Neural progenitor cell (in vitro differentiated cells): ENCODE measurements around the gene AGBL4.

Experiments
- CTCF ChIP-seq: fragments of 200-600 bp; sonication (generic); IDR thresholded peaks from 2 replicates; pipeline ENCODE4 v1.5.1; 2017; ENCODE audit warnings: antibody characterized with exemption, mild to moderate bottlenecking
- EZH2 ChIP-seq: fragments of 200-600 bp; sonication (generic); IDR thresholded peaks from 2 replicates; pipeline ENCODE4 v1.6.1; 2017; ENCODE audit warnings: antibody characterized with exemption, mild to moderate bottlenecking, moderate library complexity
- EZH2phosphoT487 ChIP-seq: fragments of 200-600 bp; sonication (generic); IDR thresholded peaks from 2 replicates; pipeline ENCODE4 v1.6.1; 2017; ENCODE audit warnings: antibody characterized with exemption

DNA sequence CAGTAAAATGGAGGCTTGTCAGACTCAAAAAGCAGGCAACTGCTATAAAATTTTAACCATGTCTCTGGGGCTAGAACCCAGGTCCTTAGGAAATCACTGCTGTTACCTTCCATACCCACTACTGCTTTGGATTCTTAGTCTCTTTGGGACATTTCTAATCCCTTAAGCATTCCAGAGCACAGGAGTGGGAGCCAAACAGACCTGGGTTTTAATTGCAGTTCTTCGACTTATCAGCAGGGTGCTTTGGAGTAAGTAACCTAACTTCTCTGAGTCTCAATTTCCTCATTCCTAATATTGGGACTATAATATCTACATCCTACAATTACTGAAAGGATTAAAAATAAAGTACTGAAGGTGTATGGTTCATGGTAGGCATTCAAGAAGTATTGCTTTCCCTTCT lies 1086.0 kb downstream of the AGBL4 start:
- TF ChIP-seq CTCF (no peak), EZH2 (no peak), EZH2phosphoT487 (no peak)
